Measurements from ENCODE around the gene MSRB1. TPM values are rescaled to one million over a fixed set of nuclear protein-coding genes. Genes with fewer than 3 reads are reported as not detected.

Gene MSRB1
- polyA plus RNA-seq, 2 of the 4 experiments (the other 2 are of a cell fraction), result 27.7 to 37.5 TPM

- TF ChIP-seq HOXB13 (CRISPR knock-in tag; IDR thresholded peaks at IDR 0.05; ENCODE audit: low read depth) (no peak), MAX (IDR thresholded peaks at IDR 0.05) (peak; percentile 74), KDM5A (IDR thresholded peaks at IDR 0.05) (no peak), RFX5 (IDR thresholded peaks at IDR 0.05) (no peak), MYC (IDR thresholded peaks at IDR 0.05; ENCODE audit: borderline replicate concordance, low read length) (no peak), HEYL (CRISPR knock-in tag; IDR thresholded peaks at IDR 0.05) (no peak), HDAC2 (IDR thresholded peaks at IDR 0.05) (no peak), GATA3 (IDR thresholded peaks at IDR 0.05; ENCODE audit: borderline replicate concordance) (no peak; the same call in 1 of the 2 replicates), ZC3H11A (IDR thresholded peaks at IDR 0.05) (no peak), JUN (IDR thresholded peaks at IDR 0.05) (peak; percentile 83 to 92; a peak in 4 of 5 replicates), MAZ (IDR thresholded peaks at IDR 0.05; ENCODE audit: borderline replicate concordance, low read depth, low read length) (no peak), CBX2 (IDR thresholded peaks at IDR 0.05; ENCODE audit: borderline replicate concordance, low read depth) (no peak), EHMT2 (IDR thresholded peaks at IDR 0.05; ENCODE audit: low read depth) (no peak), ZFP36 (IDR thresholded peaks at IDR 0.05; ENCODE audit: borderline replicate concordance, partially characterized antibody) (no peak), CHD2 (IDR thresholded peaks at IDR 0.05; ENCODE audit: low read length, partially characterized antibody) (no peak), RNF2 (IDR thresholded peaks at IDR 0.05; ENCODE audit: borderline replicate concordance, low read depth) (no peak), E2F6 (IDR thresholded peaks at IDR 0.05; ENCODE audit: borderline replicate concordance, low read depth) (no peak), HMGXB4 (CRISPR knock-in tag; IDR thresholded peaks at IDR 0.05; ENCODE audit: borderline replicate concordance) (peak; percentile 67; the same call in 1 of the 2 replicates), POLR2A (IDR thresholded peaks at IDR 0.05; ENCODE audit: low read length) (peak; percentile 60), RCOR1 (IDR thresholded peaks at IDR 0.05; ENCODE audit: low read depth, low read length) (no peak), ESRRA (IDR thresholded peaks at IDR 0.05; ENCODE audit: borderline replicate concordance, low read length) (no peak), TFCP2L1 (CRISPR knock-in tag; IDR thresholded peaks at IDR 0.05) (peak; percentile 96), USF2 (IDR thresholded peaks at IDR 0.05) (no peak; the same call in 1 of the 2 replicates), EP300 (IDR thresholded peaks at IDR 0.05) (no peak), SREBF2 (IDR thresholded peaks at IDR 0.05) (no peak), ZNF302 (CRISPR knock-in tag; IDR thresholded peaks at IDR 0.05) (no peak)
- TF ChIP-seq, protein P1, sequence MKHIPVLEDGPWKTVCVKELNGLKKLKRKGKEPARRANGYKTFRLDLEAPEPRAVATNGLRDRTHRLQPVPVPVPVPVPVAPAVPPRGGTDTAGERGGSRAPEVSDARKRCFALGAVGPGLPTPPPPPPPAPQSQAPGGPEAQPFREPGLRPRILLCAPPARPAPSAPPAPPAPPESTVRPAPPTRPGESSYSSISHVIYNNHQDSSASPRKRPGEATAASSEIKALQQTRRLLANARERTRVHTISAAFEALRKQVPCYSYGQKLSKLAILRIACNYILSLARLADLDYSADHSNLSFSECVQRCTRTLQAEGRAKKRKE (CRISPR knock-in tag; IDR thresholded peaks at IDR 0.05; ENCODE audit: low read depth), result peak; percentile 37; the same call in 1 of the 2 replicates
- TF ChIP-seq, protein P2, sequence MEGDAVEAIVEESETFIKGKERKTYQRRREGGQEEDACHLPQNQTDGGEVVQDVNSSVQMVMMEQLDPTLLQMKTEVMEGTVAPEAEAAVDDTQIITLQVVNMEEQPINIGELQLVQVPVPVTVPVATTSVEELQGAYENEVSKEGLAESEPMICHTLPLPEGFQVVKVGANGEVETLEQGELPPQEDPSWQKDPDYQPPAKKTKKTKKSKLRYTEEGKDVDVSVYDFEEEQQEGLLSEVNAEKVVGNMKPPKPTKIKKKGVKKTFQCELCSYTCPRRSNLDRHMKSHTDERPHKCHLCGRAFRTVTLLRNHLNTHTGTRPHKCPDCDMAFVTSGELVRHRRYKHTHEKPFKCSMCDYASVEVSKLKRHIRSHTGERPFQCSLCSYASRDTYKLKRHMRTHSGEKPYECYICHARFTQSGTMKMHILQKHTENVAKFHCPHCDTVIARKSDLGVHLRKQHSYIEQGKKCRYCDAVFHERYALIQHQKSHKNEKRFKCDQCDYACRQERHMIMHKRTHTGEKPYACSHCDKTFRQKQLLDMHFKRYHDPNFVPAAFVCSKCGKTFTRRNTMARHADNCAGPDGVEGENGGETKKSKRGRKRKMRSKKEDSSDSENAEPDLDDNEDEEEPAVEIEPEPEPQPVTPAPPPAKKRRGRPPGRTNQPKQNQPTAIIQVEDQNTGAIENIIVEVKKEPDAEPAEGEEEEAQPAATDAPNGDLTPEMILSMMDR (IDR thresholded peaks at IDR 0.05), result no peak
- TF ChIP-seq, protein P3, sequence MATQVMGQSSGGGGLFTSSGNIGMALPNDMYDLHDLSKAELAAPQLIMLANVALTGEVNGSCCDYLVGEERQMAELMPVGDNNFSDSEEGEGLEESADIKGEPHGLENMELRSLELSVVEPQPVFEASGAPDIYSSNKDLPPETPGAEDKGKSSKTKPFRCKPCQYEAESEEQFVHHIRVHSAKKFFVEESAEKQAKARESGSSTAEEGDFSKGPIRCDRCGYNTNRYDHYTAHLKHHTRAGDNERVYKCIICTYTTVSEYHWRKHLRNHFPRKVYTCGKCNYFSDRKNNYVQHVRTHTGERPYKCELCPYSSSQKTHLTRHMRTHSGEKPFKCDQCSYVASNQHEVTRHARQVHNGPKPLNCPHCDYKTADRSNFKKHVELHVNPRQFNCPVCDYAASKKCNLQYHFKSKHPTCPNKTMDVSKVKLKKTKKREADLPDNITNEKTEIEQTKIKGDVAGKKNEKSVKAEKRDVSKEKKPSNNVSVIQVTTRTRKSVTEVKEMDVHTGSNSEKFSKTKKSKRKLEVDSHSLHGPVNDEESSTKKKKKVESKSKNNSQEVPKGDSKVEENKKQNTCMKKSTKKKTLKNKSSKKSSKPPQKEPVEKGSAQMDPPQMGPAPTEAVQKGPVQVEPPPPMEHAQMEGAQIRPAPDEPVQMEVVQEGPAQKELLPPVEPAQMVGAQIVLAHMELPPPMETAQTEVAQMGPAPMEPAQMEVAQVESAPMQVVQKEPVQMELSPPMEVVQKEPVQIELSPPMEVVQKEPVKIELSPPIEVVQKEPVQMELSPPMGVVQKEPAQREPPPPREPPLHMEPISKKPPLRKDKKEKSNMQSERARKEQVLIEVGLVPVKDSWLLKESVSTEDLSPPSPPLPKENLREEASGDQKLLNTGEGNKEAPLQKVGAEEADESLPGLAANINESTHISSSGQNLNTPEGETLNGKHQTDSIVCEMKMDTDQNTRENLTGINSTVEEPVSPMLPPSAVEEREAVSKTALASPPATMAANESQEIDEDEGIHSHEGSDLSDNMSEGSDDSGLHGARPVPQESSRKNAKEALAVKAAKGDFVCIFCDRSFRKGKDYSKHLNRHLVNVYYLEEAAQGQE (IDR thresholded peaks at IDR 0.05), result no peak
Observed at GRCh38 chr16:1960665-1961630, 17.9 kb upstream of the MSRB1 start (continued).

Measured in A549 (cell line).